KOPT-K1 (cell line): ENCODE data around the gene CSNK1G1.

Experiments
- H3K27ac ChIP-seq: fragments of 200-600 bp; sonication (generic); 2 replicates; pipeline ENCODE4 v1.5.1; 2016; ENCODE audit warnings: antibody characterized with exemption, mild to moderate bottlenecking, low read depth, low read length; ENCODE audit not compliant: poor library complexity, severe bottlenecking
- H3K36me3 ChIP-seq: fragments of 200-600 bp; sonication (generic); 2 replicates; pipeline ENCODE4 v1.5.1; 2017; ENCODE audit warnings: antibody characterized with exemption, mild to moderate bottlenecking, low read length, moderate library complexity; ENCODE audit not compliant: insufficient read depth
- H3K9me3 ChIP-seq: fragments of 200-600 bp; sonication (generic); 2 replicates; pipeline ENCODE4 v1.5.1; 2017; ENCODE audit warnings: antibody characterized with exemption, low read length, mild to moderate bottlenecking; ENCODE audit not compliant: insufficient read depth, poor library complexity, severe bottlenecking

Gene CSNK1G1

GRCh38 chr15:64187396-64188191 lies 168.4 kb downstream of the CSNK1G1 start:
- H3K9me3 ChIP-seq, result no peaks in the 10 kb centered on the region
- H3K36me3 ChIP-seq, result peaks cover 33% of the 10 kb centered on the region
- no peak overlapping the region for H3K27ac ChIP-seq

DNA sequence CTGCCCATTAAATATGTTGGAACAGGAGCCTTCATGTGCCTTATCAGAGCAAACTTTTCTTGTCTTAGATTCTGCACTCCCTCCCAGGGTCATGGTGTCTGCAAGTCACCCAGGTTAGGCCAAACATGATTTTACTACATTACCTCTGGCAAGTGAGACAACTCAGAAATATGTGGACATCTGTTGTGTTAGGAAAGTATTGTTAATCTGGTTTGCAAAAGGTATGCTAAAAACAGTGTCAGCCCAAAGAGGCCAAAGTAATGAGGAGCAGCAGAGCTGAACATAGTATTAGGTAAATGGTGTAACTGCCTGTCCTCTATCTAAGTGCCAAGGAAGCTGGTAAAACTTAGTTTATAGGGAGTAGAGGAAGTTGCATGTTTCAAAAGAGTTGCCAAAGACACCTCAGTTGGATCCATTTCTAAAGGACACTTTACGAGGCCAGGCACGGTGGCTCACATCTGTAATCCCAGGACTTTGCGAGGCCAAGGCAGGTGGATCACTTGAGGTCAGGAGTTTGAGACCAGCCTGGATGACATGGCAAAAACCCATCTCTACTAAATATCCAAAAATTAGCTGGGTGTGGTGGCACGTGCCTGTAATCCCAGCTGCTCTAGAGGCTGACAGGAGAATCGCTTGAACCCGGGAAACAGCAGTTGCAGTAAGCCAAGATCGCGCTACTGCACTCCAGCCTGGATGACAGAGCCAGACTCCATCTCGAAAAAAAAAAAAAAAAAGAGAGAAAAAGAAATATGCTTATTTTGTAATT lies 170.6 kb downstream of the CSNK1G1 start:
- H3K9me3 ChIP-seq, result no peaks in the 10 kb centered on the region
- peaks cover 34% of the 10 kb centered on the region for H3K36me3 ChIP-seq
- H3K27ac ChIP-seq, result no peak overlapping the region

- H3K27ac ChIP-seq, result no peak overlapping the region
- H3K36me3 ChIP-seq, result peaks cover 41% of the 10 kb centered on the region
- no peaks in the 10 kb centered on the region for H3K9me3 ChIP-seq
Observed at GRCh38 chr15:64182859-64183370, 173.1 kb downstream of the CSNK1G1 start.

GRCh38 chr15:64180235-64180824 lies 175.6 kb downstream of the CSNK1G1 start:
- H3K27ac ChIP-seq, result no peak overlapping the region
- H3K36me3 ChIP-seq, result peaks cover 34% of the 10 kb centered on the region
- H3K9me3 ChIP-seq, result no peaks in the 10 kb centered on the region

DNA sequence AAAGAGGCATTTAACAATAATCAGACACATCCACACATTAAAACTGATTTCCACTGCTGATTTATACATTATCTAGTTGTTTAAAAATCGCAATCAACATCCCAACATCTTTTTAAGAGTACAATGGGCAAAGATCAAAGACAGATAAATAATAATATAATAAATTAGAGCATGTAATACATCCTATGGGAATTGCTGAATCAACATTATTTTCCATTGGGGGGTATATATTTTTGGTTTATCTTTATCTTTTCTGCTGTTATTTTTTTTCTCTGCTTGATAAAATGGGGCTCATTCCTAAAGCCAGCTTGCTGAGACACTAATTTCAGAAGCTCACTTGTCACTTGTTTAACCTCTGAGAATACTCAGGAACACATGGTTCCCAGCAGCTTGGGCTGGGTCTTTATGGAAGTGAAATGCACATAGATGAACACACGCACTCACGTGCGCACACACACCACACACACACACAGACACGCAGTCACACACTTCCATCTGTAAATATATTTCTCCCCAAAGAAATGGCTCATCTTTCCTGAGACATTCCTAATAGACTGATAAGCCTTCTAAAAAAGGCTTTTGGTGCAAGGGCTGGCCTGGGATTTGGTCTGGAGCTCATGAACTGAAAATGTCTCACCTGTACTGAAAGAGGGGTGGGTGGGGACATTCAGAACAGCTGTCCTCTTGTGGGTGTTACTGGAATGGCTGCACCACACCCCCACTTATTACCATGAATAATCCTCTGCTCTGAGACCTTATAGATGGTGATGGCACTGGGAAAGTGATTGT lies 189.7 kb downstream of the CSNK1G1 start:
- no peak overlapping the region for H3K27ac ChIP-seq
- H3K9me3 ChIP-seq, result no peaks in the 10 kb centered on the region
- peaks cover 12% of the 10 kb centered on the region; the same call in 1 of the 2 replicates for H3K36me3 ChIP-seq

- no peak overlapping the region for H3K27ac ChIP-seq
Observed at GRCh38 chr15:64164436-64164835, 191.5 kb downstream of the CSNK1G1 start.

GRCh38 chr15:64163659-64164362 lies 192.2 kb downstream of the CSNK1G1 start:
- H3K27ac ChIP-seq, result peak overlapping the region; percentile 80
- H3K9me3 ChIP-seq, result no peaks in the 10 kb centered on the region
- peaks cover 17% of the 10 kb centered on the region for H3K36me3 ChIP-seq

More at GRCh38 chr15:64164436-64164835, 191.5 kb downstream of the CSNK1G1 start:
- H3K9me3 ChIP-seq, result no peaks in the 10 kb centered on the region
- H3K36me3 ChIP-seq, result peaks cover 10% of the 10 kb centered on the region

DNA sequence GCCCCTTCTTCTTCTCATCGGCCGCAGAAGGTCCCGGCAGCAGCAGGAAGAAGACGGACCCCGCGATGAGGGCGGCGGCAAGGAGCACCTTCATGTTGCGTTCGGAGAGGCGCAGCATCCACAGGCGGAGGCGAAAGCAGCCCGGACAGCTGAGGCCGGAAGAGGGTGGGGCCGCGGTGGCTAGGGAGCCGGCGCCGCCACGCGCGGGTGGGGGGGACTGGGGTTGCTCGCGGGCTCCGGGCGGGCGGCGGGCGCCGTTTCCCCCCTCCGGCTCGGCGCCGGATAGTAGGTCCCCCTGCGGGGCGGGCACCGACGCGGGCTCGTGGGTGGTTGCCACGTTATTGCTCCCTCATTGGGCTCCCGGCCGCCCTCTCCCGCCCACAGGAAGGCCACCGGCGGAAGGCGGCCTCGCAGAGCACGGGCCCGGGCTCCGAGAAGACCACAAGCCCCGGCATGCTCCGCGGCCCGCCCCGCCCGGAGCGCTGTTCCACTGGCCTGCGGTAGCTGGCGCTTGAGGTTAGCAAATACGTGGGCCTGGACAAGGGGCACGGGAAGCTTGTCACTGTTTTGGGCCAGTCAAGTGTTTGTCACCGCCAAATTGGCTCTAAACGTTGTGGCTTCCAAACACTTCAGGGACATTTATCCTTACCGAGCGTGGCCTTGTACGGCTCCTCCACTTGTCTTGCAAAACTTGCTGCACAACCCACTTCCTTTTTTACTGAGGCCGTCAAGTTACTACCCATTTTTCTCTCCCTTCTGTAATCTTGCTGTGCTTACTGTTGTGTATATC lies 192.9 kb downstream of the CSNK1G1 start, which contains the start of gene PPIB:
TSS of gene PPIB (minus strand) at position 154 of the 790 bp plus-strand sequence. CDS start at position 118, 36 bp downstream.
- Histone ChIP-seq H3K27ac (peak within 1 kb of the TSS; percentile 80), H3K9me3 (no peaks in the 10 kb centered on the region), H3K36me3 (peaks cover 24% of the 10 kb centered on the region)

GRCh38 chr15:64162478-64162868 lies 193.5 kb downstream of the CSNK1G1 start:
- Histone ChIP-seq H3K27ac (peak overlapping the region; percentile 66), H3K9me3 (no peaks in the 10 kb centered on the region), H3K36me3 (peaks cover 30% of the 10 kb centered on the region)

GRCh38 chr15:64161688-64162477 lies 194.1 kb downstream of the CSNK1G1 start:
- Histone ChIP-seq H3K36me3 (peaks cover 36% of the 10 kb centered on the region), H3K27ac (peak overlapping the region; percentile 66), H3K9me3 (no peaks in the 10 kb centered on the region)

DNA sequence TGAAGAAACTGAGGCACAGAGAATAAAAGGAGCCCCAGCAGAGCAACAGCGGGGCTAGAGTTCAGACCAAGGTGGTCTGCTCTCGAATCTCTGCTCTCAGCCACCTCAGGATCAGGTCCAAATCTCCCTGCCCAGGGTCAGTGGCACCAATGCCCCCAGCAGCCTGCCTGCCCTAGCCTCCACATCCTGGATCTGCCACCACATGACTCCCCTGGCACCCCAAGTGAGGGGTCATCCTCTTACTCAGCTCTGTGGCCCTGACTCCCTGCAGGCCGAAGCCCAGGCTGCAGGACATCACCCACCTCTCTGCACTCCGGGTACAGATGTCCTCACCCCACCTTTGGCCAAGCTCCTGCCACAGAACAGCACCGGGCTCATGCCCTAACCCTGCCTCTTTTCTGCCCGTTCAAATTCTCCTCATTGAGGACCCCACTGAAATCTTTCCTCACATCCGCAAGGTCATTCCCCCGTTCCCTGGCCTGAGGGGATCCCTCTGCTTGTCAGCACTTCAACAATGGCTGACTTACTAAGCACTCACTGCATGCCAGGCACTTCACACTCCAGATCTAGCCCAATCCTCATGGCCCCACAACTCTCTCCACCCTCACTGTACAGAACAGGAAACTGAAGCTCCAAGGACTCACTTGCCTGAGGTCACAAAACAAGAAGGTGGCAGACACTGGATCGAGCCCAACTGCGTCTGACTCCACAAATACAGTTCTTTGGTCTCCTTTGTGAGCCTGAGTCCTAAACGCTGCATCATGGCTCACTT lies 197.4 kb downstream of the CSNK1G1 start:
- no peaks in the 10 kb centered on the region for H3K9me3 ChIP-seq
- no peak overlapping the region for H3K27ac ChIP-seq
- H3K36me3 ChIP-seq, result peaks cover 65% of the 10 kb centered on the region

DNA sequence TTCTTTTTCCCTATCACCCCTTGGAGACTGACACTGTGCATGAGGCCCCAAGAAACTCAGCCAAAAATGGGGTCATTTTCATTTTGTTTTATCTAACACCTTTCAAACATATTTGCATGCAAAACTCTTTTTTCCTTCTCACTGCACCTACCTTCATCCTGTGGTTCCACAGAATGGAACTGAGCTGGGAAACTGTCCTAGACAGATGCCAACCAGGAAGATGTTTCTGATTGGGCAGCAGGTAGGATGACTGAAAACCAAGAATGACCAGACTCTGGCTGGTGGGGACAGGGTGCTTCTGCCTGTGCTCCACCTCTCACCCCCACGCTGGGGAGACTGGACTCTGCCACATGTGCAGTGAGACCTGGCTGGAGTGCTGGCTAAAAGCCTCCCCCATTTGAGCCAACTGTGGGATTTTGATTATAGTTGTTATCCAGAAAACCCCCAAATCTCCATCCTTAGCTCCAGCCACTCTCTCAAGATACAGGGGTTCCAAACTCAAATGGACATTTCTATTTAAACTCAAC lies 198.3 kb downstream of the CSNK1G1 start:
- H3K27ac ChIP-seq, result no peak overlapping the region
- peaks cover 65% of the 10 kb centered on the region for H3K36me3 ChIP-seq
- H3K9me3 ChIP-seq, result no peaks in the 10 kb centered on the region
